Liver (tissue), 9 donors: Measurements from ENCODE around the gene LY6G6C. TPM values are rescaled to one million over a fixed set of nuclear protein-coding genes. Genes with fewer than 3 reads are reported as not detected.

ENCODE experiments used
- DNase-seq: peaks from one replicate; pipeline ENCODE4 v3.0.0-alpha.2; 2017; ENCODE audit warnings: low spot score
- H3K27ac ChIP-seq, 2 donors: one replicate each; pipeline ENCODE4 v1.7.0; 2013; ENCODE audit warnings: inconsistent platforms in 2 of 2, low read length in 2 of 2, control low read depth in 1 of 2, low read depth in 1 of 2, mild to moderate bottlenecking in 1 of 2
- H3K27me3 ChIP-seq, 4 donors: one replicate each; pipeline versions ENCODE4 v1.6.1 to v1.7.0; 2013; ENCODE audit warnings: low read length in 3 of 4, inconsistent platforms in 1 of 4, mild to moderate bottlenecking in 1 of 4, moderate library complexity in 1 of 4; ENCODE audit not compliant: control insufficient read depth in 4 of 4, insufficient read depth in 4 of 4
- H3K36me3 ChIP-seq, 4 donors: one replicate each; pipeline versions ENCODE4 v1.6.1 to v1.7.0; 2013; ENCODE audit warnings: low read length in 3 of 4, mild to moderate bottlenecking in 3 of 4, low read depth in 1 of 4, moderate library complexity in 1 of 4; ENCODE audit not compliant: control insufficient read depth in 4 of 4, insufficient read depth in 3 of 4
- H3K4me1 ChIP-seq, 4 donors: one replicate each; pipeline versions ENCODE4 v1.6.1 to v1.7.0; 2013; ENCODE audit warnings: low read length in 3 of 4, mild to moderate bottlenecking in 3 of 4, moderate library complexity in 1 of 4; ENCODE audit not compliant: control insufficient read depth in 4 of 4, insufficient read depth in 4 of 4
- H3K4me3 ChIP-seq, 3 donors: one replicate each; pipeline versions ENCODE4 v1.6.1 to v1.7.0; 2013; ENCODE audit warnings: low read length in 3 of 3, control low read depth in 1 of 3, low read depth in 1 of 3, mild to moderate bottlenecking in 1 of 3
- H3K9ac ChIP-seq, 2 donors: one replicate each; pipeline ENCODE4 v1.7.0; 2013; ENCODE audit warnings: low read length in 2 of 2, mild to moderate bottlenecking in 2 of 2, moderate library complexity in 2 of 2, control low read depth in 1 of 2, low read depth in 1 of 2
- H3K9me3 ChIP-seq, 4 donors: one replicate each; pipeline versions ENCODE4 v1.6.1 to v1.7.0; 2013; ENCODE audit warnings: low read length in 3 of 4; ENCODE audit not compliant: control insufficient read depth in 4 of 4
- EGR1 ChIP-seq, 2 donors: IDR thresholded peaks; 2 replicates each; pipeline ENCODE4 v1.6.1; 2016 to 2018; ENCODE audit warnings: antibody characterized with exemption in 2 of 2, low read depth in 2 of 2
- FOXA2 ChIP-seq: IDR thresholded peaks from 2 replicates; pipeline ENCODE4 v1.6.1; 2016; ENCODE audit warnings: antibody characterized with exemption
- HNF4A ChIP-seq, 2 donors: conservative IDR thresholded peaks; 2 replicates each; pipeline ENCODE4 v1.6.1; 2016; ENCODE audit warnings: antibody characterized with exemption in 2 of 2, mild to moderate bottlenecking in 2 of 2
- JUND ChIP-seq, 2 donors: IDR thresholded peaks; 2 replicates each; pipeline ENCODE4 v1.6.1; 2016; ENCODE audit warnings: antibody characterized with exemption in 2 of 2
- NR2F2 ChIP-seq: IDR thresholded peaks from 2 replicates; pipeline ENCODE4 v1.6.1; 2016; ENCODE audit warnings: antibody characterized with exemption
- RAD21 ChIP-seq, 2 donors: IDR thresholded peaks; 2 replicates each; pipeline ENCODE4 v1.6.1; 2016; ENCODE audit warnings: antibody characterized with exemption in 2 of 2, mild to moderate bottlenecking in 2 of 2
- RXRA ChIP-seq, 2 donors: IDR thresholded peaks; 2 replicates each; pipeline ENCODE4 v1.6.1; 2017 to 2018; ENCODE audit warnings: antibody characterized with exemption in 2 of 2, mild to moderate bottlenecking in 1 of 2
- SP1 ChIP-seq: IDR thresholded peaks from 2 replicates; pipeline ENCODE4 v1.6.1; 2018; ENCODE audit warnings: antibody characterized with exemption, mild to moderate bottlenecking
- TAF1 ChIP-seq: conservative IDR thresholded peaks from 2 replicates; pipeline ENCODE4 v1.6.1; 2016; ENCODE audit warnings: antibody characterized with exemption, mild to moderate bottlenecking
- WGBS: extraction: QIAGEN DNeasy Blood & Tissue Kit; methylation state at CpG from one replicate; pipeline ENCODE4 v1.1.7; 2013; 5-methylcytosine and 5-hydroxymethylcytosine counted together
- polyA plus RNA-seq, 2 donors: library from polyadenylated mRNA; stranded (reverse) in 1 of 2; unstranded in 1 of 2; fragments of 200-250 nt in 1 of 2; fragments of >200 nt in 1 of 2; fragmentation: Nextera tagmentation in 1 of 2; extraction: Ambion mirVana in 1 of 2; gene quantifications; one replicate each; pipeline versions ENCODE4 v1.2.1 to v1.2.3, GENCODE V29; 2013 to 2015
- total RNA-seq, 2 donors: library from RNA; depleted of rRNA; stranded (reverse); fragments of >200 nt; gene quantifications; one replicate each; pipeline ENCODE4 v1.2.3, GENCODE V29; 2014
- TF ChIP-seq, protein P1 (sequence below): IDR thresholded peaks from 2 replicates; pipeline ENCODE4 v1.6.1; 2016; ENCODE audit warnings: antibody characterized with exemption
- TF ChIP-seq, protein P2 (sequence below): IDR thresholded peaks from 2 replicates; pipeline ENCODE4 v1.6.1; 2016; ENCODE audit warnings: antibody characterized with exemption
- TF ChIP-seq, protein P3 (sequence below): fragments of 150-350 bp; IDR thresholded peaks from 2 replicates; pipeline ENCODE4 v1.5.1; 2017; ENCODE audit warnings: improper control_type of control experiment, low read depth, low read length; ENCODE audit not compliant: missing input control
- donor health status: healthy.
- donor health status: healthy.
- donor health status: healthy.
- donor health status: healthy.
- donor health status: healthy.

LY6G6C gene
- total and polyA plus RNA-seq, 4 donors, result not detected

DNA sequence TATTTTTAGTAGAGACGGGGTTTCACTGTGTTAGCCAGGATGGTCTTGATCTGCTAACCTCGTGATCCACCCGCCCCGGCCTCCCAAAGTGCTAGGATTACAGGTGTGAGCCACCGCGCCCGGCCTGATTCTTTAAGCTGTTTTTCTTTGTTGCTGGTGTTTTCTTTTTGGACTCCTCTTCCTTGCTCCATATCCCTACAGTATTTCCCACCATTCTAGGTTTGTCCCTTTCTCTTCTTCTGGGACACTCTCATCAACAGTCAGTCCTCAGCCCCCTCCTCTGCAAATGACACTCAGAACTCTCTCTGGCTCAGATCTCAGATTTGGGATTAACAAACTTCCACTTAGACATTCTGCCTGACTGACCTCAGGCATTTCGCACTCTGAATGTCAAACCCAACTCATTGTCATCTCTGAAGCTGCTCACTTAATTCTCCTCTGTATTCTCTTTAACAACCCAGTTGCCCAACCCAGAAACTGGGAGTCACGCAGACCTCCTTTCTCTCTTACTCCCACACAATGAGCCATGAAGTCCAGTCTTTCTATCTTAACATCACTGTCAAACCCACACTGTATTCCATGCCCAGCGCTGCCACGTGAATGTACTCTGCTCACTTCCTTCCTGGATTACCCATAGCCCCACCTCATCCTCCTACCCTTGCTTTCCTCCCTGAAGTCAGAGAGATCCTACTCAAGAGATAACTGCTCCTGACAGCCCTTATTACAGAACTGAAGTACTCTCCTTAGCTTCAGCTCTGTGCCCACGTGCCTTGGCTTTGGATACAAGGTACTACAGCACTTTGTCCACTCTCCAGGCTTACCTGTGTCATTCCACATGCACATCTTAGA is 4.2 kb upstream of the LY6G6C start:
- no peak overlapping the region for H3K27ac ChIP-seq
- H3K4me3 ChIP-seq, result no peak overlapping the region
- peaks cover 3 to 17% (median 10%) of the 10 kb centered on the region in 4 donors for H3K4me1 ChIP-seq
- no peaks in the 10 kb centered on the region for H3K27me3 ChIP-seq
- WGBS, result 88% methylated on average over 12 of the region's 12 CpGs
- no peak overlapping the region for H3K9ac ChIP-seq
- TF ChIP-seq, protein P1, sequence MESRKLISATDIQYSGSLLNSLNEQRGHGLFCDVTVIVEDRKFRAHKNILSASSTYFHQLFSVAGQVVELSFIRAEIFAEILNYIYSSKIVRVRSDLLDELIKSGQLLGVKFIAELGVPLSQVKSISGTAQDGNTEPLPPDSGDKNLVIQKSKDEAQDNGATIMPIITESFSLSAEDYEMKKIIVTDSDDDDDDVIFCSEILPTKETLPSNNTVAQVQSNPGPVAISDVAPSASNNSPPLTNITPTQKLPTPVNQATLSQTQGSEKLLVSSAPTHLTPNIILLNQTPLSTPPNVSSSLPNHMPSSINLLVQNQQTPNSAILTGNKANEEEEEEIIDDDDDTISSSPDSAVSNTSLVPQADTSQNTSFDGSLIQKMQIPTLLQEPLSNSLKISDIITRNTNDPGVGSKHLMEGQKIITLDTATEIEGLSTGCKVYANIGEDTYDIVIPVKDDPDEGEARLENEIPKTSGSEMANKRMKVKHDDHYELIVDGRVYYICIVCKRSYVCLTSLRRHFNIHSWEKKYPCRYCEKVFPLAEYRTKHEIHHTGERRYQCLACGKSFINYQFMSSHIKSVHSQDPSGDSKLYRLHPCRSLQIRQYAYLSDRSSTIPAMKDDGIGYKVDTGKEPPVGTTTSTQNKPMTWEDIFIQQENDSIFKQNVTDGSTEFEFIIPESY, result no peak
- TF ChIP-seq, protein P2, sequence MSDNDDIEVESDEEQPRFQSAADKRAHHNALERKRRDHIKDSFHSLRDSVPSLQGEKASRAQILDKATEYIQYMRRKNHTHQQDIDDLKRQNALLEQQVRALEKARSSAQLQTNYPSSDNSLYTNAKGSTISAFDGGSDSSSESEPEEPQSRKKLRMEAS, result no peak
- TF ChIP-seq RAD21 (IDR thresholded peaks at IDR 0.05), result no peak
- TF ChIP-seq TAF1, result no peak
- no peak for TF ChIP-seq NR2F2
- TF ChIP-seq, protein P3, sequence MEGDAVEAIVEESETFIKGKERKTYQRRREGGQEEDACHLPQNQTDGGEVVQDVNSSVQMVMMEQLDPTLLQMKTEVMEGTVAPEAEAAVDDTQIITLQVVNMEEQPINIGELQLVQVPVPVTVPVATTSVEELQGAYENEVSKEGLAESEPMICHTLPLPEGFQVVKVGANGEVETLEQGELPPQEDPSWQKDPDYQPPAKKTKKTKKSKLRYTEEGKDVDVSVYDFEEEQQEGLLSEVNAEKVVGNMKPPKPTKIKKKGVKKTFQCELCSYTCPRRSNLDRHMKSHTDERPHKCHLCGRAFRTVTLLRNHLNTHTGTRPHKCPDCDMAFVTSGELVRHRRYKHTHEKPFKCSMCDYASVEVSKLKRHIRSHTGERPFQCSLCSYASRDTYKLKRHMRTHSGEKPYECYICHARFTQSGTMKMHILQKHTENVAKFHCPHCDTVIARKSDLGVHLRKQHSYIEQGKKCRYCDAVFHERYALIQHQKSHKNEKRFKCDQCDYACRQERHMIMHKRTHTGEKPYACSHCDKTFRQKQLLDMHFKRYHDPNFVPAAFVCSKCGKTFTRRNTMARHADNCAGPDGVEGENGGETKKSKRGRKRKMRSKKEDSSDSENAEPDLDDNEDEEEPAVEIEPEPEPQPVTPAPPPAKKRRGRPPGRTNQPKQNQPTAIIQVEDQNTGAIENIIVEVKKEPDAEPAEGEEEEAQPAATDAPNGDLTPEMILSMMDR, result no peak
- no peak for TF ChIP-seq HNF4A (conservative IDR thresholded peaks at IDR 0.05)
- TF ChIP-seq SP1, result no peak
- TF ChIP-seq RXRA (IDR thresholded peaks at IDR 0.05), result no peak
- no peak for TF ChIP-seq FOXA2
- TF ChIP-seq JUND (IDR thresholded peaks at IDR 0.05), result no peak
- H3K9me3 ChIP-seq, result no peaks in the 10 kb centered on the region
- no peak for DNase-seq
- H3K36me3 ChIP-seq, result peaks cover 0 to 9% (median 2%) of the 10 kb centered on the region in 4 donors

DNA sequence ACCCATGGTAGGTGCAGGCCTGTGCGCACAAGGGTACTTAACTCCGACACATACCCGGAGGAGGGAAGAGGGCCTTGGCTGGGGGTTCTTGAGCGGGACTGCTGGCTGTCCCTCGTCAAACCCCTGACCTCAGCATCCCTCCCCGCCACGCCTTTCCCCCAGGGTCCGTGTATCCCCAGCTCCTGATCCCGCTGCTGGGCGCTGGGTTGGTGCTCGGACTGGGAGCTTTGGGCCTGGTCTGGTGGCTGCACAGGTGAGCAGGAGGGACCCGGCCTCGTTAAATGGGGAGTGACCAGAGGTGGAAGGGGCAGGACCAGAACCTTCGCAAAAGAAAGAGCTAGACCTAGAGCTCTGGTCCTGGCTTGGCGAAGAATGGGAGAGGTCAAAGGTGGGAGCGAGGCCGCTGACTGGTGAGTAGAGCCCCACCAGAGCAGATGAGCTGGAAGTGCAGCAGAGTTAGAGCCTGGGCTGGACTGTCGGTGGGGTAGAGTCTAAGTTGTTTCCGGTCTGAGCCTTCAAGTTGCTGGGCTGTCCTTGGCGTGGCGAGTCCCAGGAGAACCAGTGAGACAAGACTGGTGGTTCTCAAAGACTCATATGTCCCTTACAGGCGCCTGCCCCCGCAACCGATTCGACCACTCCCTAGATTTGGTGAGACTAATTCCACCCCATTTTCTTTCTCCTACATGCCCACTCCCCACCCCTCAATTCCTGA is 2.6 kb upstream of the LY6G6C start:
- Histone ChIP-seq H3K4me3 (no peak overlapping the region), H3K27me3 (no peaks in the 10 kb centered on the region), H3K4me1 (peaks cover 3 to 13% (median 6%) of the 10 kb centered on the region in 4 donors), H3K36me3 (peaks cover 0 to 8% (median 2%) of the 10 kb centered on the region in 4 donors), H3K9me3 (no peaks in the 10 kb centered on the region), H3K27ac (no peak overlapping the region), H3K9ac (no peak overlapping the region)
- TF ChIP-seq, protein P3, result no peak
- TF ChIP-seq EGR1 (IDR thresholded peaks at IDR 0.05; ENCODE audit: low read depth in 2 of 2), result no peak
- TF ChIP-seq TAF1, result no peak
- no peak for TF ChIP-seq RXRA (IDR thresholded peaks at IDR 0.05)
- TF ChIP-seq JUND (IDR thresholded peaks at IDR 0.05), result no peak
- TF ChIP-seq SP1, result no peak
- no peak for DNase-seq
- WGBS, result 94% methylated on average over 25 of the region's 25 CpGs
